ENCODE data around the gene RSPO3.

Gene RSPO3

GRCh38 chr6:127148511-127148910 lies 30.0 kb downstream of the RSPO3 start:
- DNase-seq (ENCODE audit: extremely low read depth in 1 of 2, low read depth in 1 of 2): no peak

- no peak for DNase-seq (ENCODE audit: extremely low read depth in 1 of 2, low read depth in 1 of 2)
These were observed 36.0 kb downstream of the RSPO3 start for GRCh38 chr6:127154509-127154908.

- DNase-seq (ENCODE audit: extremely low read depth in 1 of 2, low read depth in 1 of 2): no peak
These were observed 42.0 kb downstream of the RSPO3 start for GRCh38 chr6:127160484-127160883.

GRCh38 chr6:127162836-127163235 lies 44.4 kb downstream of the RSPO3 start:
- DNase-seq (ENCODE audit: extremely low read depth in 1 of 2, low read depth in 1 of 2): no peak

- DNase-seq (ENCODE audit: extremely low read depth in 1 of 2, low read depth in 1 of 2): no peak
These were observed 45.6 kb downstream of the RSPO3 start for GRCh38 chr6:127164036-127164435.

GRCh38 chr6:127164565-127164964 lies 46.1 kb downstream of the RSPO3 start:
- DNase-seq (ENCODE audit: extremely low read depth in 1 of 2, low read depth in 1 of 2): no peak

GRCh38 chr6:127173156-127173940 lies 54.9 kb downstream of the RSPO3 start:
- no peak for DNase-seq (ENCODE audit: extremely low read depth in 1 of 2, low read depth in 1 of 2)

GRCh38 chr6:127176146-127176545 lies 57.7 kb downstream of the RSPO3 start:
- no peak for DNase-seq (ENCODE audit: extremely low read depth in 1 of 2, low read depth in 1 of 2)

GRCh38 chr6:127177030-127177922 lies 58.8 kb downstream of the RSPO3 start:
- no peak for DNase-seq (ENCODE audit: extremely low read depth in 1 of 2, low read depth in 1 of 2)

GRCh38 chr6:127177923-127178231 lies 59.4 kb downstream of the RSPO3 start:
- DNase-seq (ENCODE audit: extremely low read depth in 1 of 2, low read depth in 1 of 2): no peak

GRCh38 chr6:127178746-127179145 lies 60.3 kb downstream of the RSPO3 start:
- no peak for DNase-seq (ENCODE audit: extremely low read depth in 1 of 2, low read depth in 1 of 2)

GRCh38 chr6:127180426-127180825 lies 62.0 kb downstream of the RSPO3 start:
- DNase-seq (ENCODE audit: extremely low read depth in 1 of 2, low read depth in 1 of 2): no peak

GRCh38 chr6:127182501-127182900 lies 64.0 kb downstream of the RSPO3 start:
- no peak for DNase-seq (ENCODE audit: extremely low read depth in 1 of 2, low read depth in 1 of 2)

GRCh38 chr6:127185437-127185995 lies 67.0 kb downstream of the RSPO3 start:
- no peak for DNase-seq (ENCODE audit: extremely low read depth in 1 of 2, low read depth in 1 of 2)

- DNase-seq (ENCODE audit: extremely low read depth in 1 of 2, low read depth in 1 of 2): peak in 1 of 2 donors; percentile 24
These were observed 68.4 kb downstream of the RSPO3 start for GRCh38 chr6:127186889-127187288.

- no peak for DNase-seq (ENCODE audit: extremely low read depth in 1 of 2, low read depth in 1 of 2)
These were observed 70.3 kb downstream of the RSPO3 start for GRCh38 chr6:127188744-127189143.

GRCh38 chr6:127190552-127190951 lies 72.1 kb downstream of the RSPO3 start:
- DNase-seq (ENCODE audit: extremely low read depth in 1 of 2, low read depth in 1 of 2): no peak

GRCh38 chr6:127191716-127192115 lies 73.2 kb downstream of the RSPO3 start:
- DNase-seq (ENCODE audit: extremely low read depth in 1 of 2, low read depth in 1 of 2): no peak

- no peak for DNase-seq (ENCODE audit: extremely low read depth in 1 of 2, low read depth in 1 of 2)
These were observed 74.6 kb downstream of the RSPO3 start for GRCh38 chr6:127192911-127193541.

- DNase-seq (ENCODE audit: extremely low read depth in 1 of 2, low read depth in 1 of 2): no peak
These were observed 77.4 kb downstream of the RSPO3 start for GRCh38 chr6:127195833-127196232.

GRCh38 chr6:127198549-127198948 lies 80.1 kb downstream of the RSPO3 start:
- DNase-seq (ENCODE audit: extremely low read depth in 1 of 2, low read depth in 1 of 2): no peak
